Stimulated activated CD8-positive, alpha-beta memory T cell treated with anti-CD3 and anti-CD28 coated beads, Interleukin-15, amount 100 ng/mL, for 48 hours (primary cell): ENCODE measurements around the gene FADS3.
A peak's percentile ranks its signal among the peaks of the same experiment; 100 is the strongest.

Source experiments
- DNase-seq, 2 donors: peaks; one replicate each; pipeline ENCODE4 v3.0.0-alpha.2; 2020; ENCODE audit warnings: low read depth in 2 of 2

Gene FADS3

GRCh38 chr11:61834278-61835048 lies 56.9 kb downstream of the FADS3 start:
- peak in 1 of 2 donors; percentile 52 for DNase-seq

GRCh38 chr11:61833926-61834277 lies 57.4 kb downstream of the FADS3 start:
- no peak for DNase-seq

- no peak for DNase-seq
Measured at GRCh38 chr11:61833471-61833870, 57.9 kb downstream of the FADS3 start.

GRCh38 chr11:61832754-61833153 lies 58.6 kb downstream of the FADS3 start:
- no peak for DNase-seq

GRCh38 chr11:61832207-61832606 lies 59.1 kb downstream of the FADS3 start:
- DNase-seq = no peak

- no peak for DNase-seq
Measured at GRCh38 chr11:61830237-61831105, 60.9 kb downstream of the FADS3 start.

GRCh38 chr11:61829806-61830205 lies 61.5 kb downstream of the FADS3 start:
- no peak for DNase-seq

GRCh38 chr11:61828629-61829407 lies 62.5 kb downstream of the FADS3 start:
- peak in 1 of 2 donors; percentile 14 for DNase-seq

GRCh38 chr11:61828379-61828628 lies 63.0 kb downstream of the FADS3 start:
- no peak for DNase-seq

- peak; percentile 76 to 78 for DNase-seq
Measured at GRCh38 chr11:61827571-61828378, 63.6 kb downstream of the FADS3 start, which contains the start of gene FADS2. Gene FADS2, plus strand, starts transcription at chr11:61828300. Its CDS starts 91 bp downstream, at chr11:61828391.

- DNase-seq = no peak
Measured at GRCh38 chr11:61826930-61827570, 64.3 kb downstream of the FADS3 start.
